K562 (cell line): ENCODE results near the gene FBXL13. TPM values are rescaled to one million over a fixed set of nuclear protein-coding genes. Genes with fewer than 3 reads are reported as not detected.

Source experiments
- ATAC-seq: fragments of 200-7000 bp; cut with Tn5 transposase; 3 replicates; pipeline ENCODE4 v1.9.1; 2020; ENCODE audit warnings: moderate library complexity
- BruUV-seq: library from RNA; stranded (reverse); fragments of 400-500 nt; replicated peaks from 2 replicates; lab custom pipeline; 2021; lab: Mats Ljungman, UMichigan
- CTCF ChIA-PET: fragments of 300-600 bp; formaldehyde crosslinking; extraction: SDS; loops from one replicate; lab custom pipeline; 2021; ENCODE audit warnings: low intra/inter-chr PET ratio; lab: Yijun Ruan, JAX
- POLR2A ChIA-PET: fragments of 300-600, 350-650 bp; sonication (Branson Sonifier 250); formaldehyde crosslinking; extraction: SDS; loops from one replicate; lab custom pipeline; 2021; ENCODE audit warnings: antibody characterized with exemption, inconsistent platforms; lab: Yijun Ruan, JAX
- DNase-seq, 4 experiments: peaks; one replicate each; pipeline versions ENCODE4 v3.0.0 to v3.0.0-alpha.2; 2011 to 2018; ENCODE audit warnings: low spot score in 3 of 4, mixed read lengths in 3 of 4; ENCODE audit errors: extremely low read depth in 1 of 4
- FAIRE-seq: peaks from 2 replicates; lab custom pipeline; 2011; peaks lifted over from hg19 to GRCh38; lab: Jason Lieb, UNC
- H2AFZ ChIP-seq: 2 replicates; pipeline ENCODE4 v1.6.0; 2011; ENCODE audit warnings: low read depth, low read length, control low read depth, inconsistent platforms
- H3K27ac ChIP-seq: fragments of 200-600 bp; 3 replicates; pipeline ENCODE4 v1.8.0; 2011; ENCODE audit warnings: low read depth, mild to moderate bottlenecking, control low read depth, inconsistent platforms, low read length, moderate library complexity, mixed read lengths; ENCODE audit errors: extremely low read depth
- H3K27me3 ChIP-seq, 2 experiments: fragments of 300-600 bp in 1 of 2; 2 replicates in 1 of 2; 3 replicates in 1 of 2; pipeline versions ENCODE4 v1.6.0 to v1.8.0; 2011; ENCODE audit warnings: inconsistent platforms in 2 of 2, low read length in 2 of 2, mild to moderate bottlenecking in 1 of 2, mixed read lengths in 1 of 2, moderate library complexity in 1 of 2; ENCODE audit not compliant: control insufficient read depth in 2 of 2, insufficient read depth in 2 of 2
- H3K36me3 ChIP-seq: fragments of 300-600 bp; 3 replicates; pipeline ENCODE4 v1.8.0; 2011; ENCODE audit warnings: mild to moderate bottlenecking, low read length, inconsistent platforms; ENCODE audit not compliant: control insufficient read depth, insufficient read depth
- H3K4me1 ChIP-seq, 2 experiments: fragments of 200-600 bp in 1 of 2; replicated peaks in 1 of 2; 2 replicates in 1 of 2; 3 replicates in 1 of 2; pipeline versions ENCODE4 v1.5.1 to v1.8.0; 2011; ENCODE audit warnings: inconsistent platforms in 2 of 2, low read length in 2 of 2, mild to moderate bottlenecking in 1 of 2, mixed read lengths in 1 of 2, moderate library complexity in 1 of 2; ENCODE audit not compliant: control insufficient read depth in 2 of 2, insufficient read depth in 2 of 2
- H3K4me2 ChIP-seq: 2 replicates; pipeline ENCODE4 v1.6.1; 2011; ENCODE audit warnings: low read length, control low read depth, inconsistent platforms, mixed read lengths; ENCODE audit not compliant: insufficient read depth
- H3K4me3 ChIP-seq: fragments of 200-600 bp; sonication (generic), shearing (Covaris generic); 2 replicates; pipeline ENCODE4 v1.5.1; 2016; ENCODE audit warnings: control low read depth, inconsistent platforms
- H3K79me2 ChIP-seq: fragments of 200-600 bp; 3 replicates; pipeline ENCODE4 v1.8.0; 2011; ENCODE audit warnings: low read length, inconsistent platforms; ENCODE audit not compliant: control insufficient read depth, insufficient read depth
- H3K9ac ChIP-seq, 2 experiments: 2 replicates each; pipeline versions ENCODE4 v1.6.0 to v1.6.1; 2011; ENCODE audit warnings: low read depth in 2 of 2, low read length in 2 of 2, control low read depth in 1 of 2, inconsistent platforms in 1 of 2, mild to moderate bottlenecking in 1 of 2, mixed read lengths in 1 of 2; ENCODE audit not compliant: insufficient read depth in 1 of 2
- H3K9me1 ChIP-seq: one replicate; pipeline ENCODE4 v1.6.0; 2011; ENCODE audit warnings: inconsistent platforms, mild to moderate bottlenecking, low read length, moderate library complexity; ENCODE audit not compliant: control insufficient read depth, insufficient read depth
- H3K9me3 ChIP-seq: replicated peaks from 2 replicates; pipeline ENCODE4 v1.5.1; 2011; ENCODE audit warnings: low read depth, low read length, inconsistent platforms; ENCODE audit not compliant: control insufficient read depth, insufficient read depth
- H4K20me1 ChIP-seq: replicated peaks from 2 replicates; pipeline ENCODE4 v1.6.1; 2011; ENCODE audit warnings: low read length, inconsistent platforms, mixed read lengths; ENCODE audit not compliant: control insufficient read depth, insufficient read depth
- ARID2 ChIP-seq: fragments of 450-650 bp; IDR thresholded peaks from 2 replicates; pipeline ENCODE4 v1.6.1; 2017; ENCODE audit warnings: antibody characterized with exemption, mild to moderate bottlenecking
- CEBPB ChIP-seq: fragments of 450-650 bp; IDR thresholded peaks from 2 replicates; pipeline ENCODE4 v1.6.1; 2016; ENCODE audit warnings: missing genetic modification characterization, missing compliant biosample characterization
- EP300 ChIP-seq: IDR thresholded peaks from 2 replicates; pipeline ENCODE4 v1.6.1; 2012; ENCODE audit warnings: low read length, improper control_type of control experiment
- FOSL1 ChIP-seq: fragments of 200-800 bp; sonication (Bioruptor generic); conservative IDR thresholded peaks from 2 replicates; pipeline ENCODE4 v1.6.1; 2016; ENCODE audit warnings: missing genetic modification characterization, missing compliant biosample characterization
- HDAC2 ChIP-seq: fragments of 450-650 bp; IDR thresholded peaks from 2 replicates; pipeline ENCODE4 v1.6.1; 2016; ENCODE audit warnings: mild to moderate bottlenecking
- PHTF2 ChIP-seq: fragments of 250-450 bp; sonication (Bioruptor Pico); IDR thresholded peaks from 2 replicates; pipeline ENCODE4 v1.5.0; 2021; ENCODE audit warnings: mild to moderate bottlenecking
- TCF3 ChIP-seq: sonication (generic); formaldehyde crosslinking; IDR thresholded peaks from 2 replicates; pipeline ENCODE4 v1.4.0; 2020; ENCODE audit warnings: mild to moderate bottlenecking, missing genetic modification reagents
- TRIM24 ChIP-seq, 2 experiments: fragments of 450-650 bp; IDR thresholded peaks; 2 replicates each; pipeline ENCODE4 v1.6.1; 2016
- WGBS: fragments of 100-300 bp; shearing (Covaris generic); methylation state at CpG from one replicate; pipeline ENCODE4 v1.1.6; 2016; ENCODE audit warnings: low coverage, mixed read lengths; ENCODE audit not compliant: insufficient coverage; ENCODE audit errors: missing lambda C conversion rate; 5-methylcytosine and 5-hydroxymethylcytosine counted together
- in situ Hi-C: fragments of 300-500 bp; cut with MboI; formaldehyde crosslinking; loops from 4 replicates; pipeline ENCODE4 v1.15.0; 2018; ENCODE audit warnings: inconsistent platforms, mixed read lengths
- intact Hi-C: fragments of 100-400 bp; cut with micrococcal nuclease; formaldehyde crosslinking; loops from 2 replicates; pipeline ENCODE4 v1.14.2; 2022
- polyA plus RNA-seq, 8 experiments: library from polyadenylated mRNA; depleted of rRNA in 4 of 8; stranded (reverse) in 5 of 8; unstranded in 3 of 8; fragments of >200 nt; fragmentation: Nextera tagmentation in 2 of 8; fragmentation: Illumina TruSeq in 1 of 8; extraction: Ambion mirVana in 2 of 8; extraction: Trizol in 1 of 8; gene quantifications; 2 replicates each; pipeline versions ENCODE4 v1.2.1 to v1.2.3, GENCODE V29; 2011 to 2014; ENCODE audit warnings: inconsistent platforms in 1 of 8, missing spikeins in 1 of 8
- total RNA-seq, 7 experiments: library from RNA; depleted of rRNA in 6 of 7; stranded (reverse); fragments of >200 nt in 6 of 7; fragmentation: Illumina TruSeq in 2 of 7; extraction: Trizol in 2 of 7; gene quantifications; 2 replicates each; pipeline versions ENCODE4 v1.2.1 to v1.2.3, GENCODE V29; 2011 to 2021; ENCODE audit warnings: low replicate concordance in 1 of 7
- TF ChIP-seq, protein P1 (sequence below): fragments of 450-650 bp; IDR thresholded peaks from 2 replicates; pipeline ENCODE4 v1.6.1; 2016; ENCODE audit warnings: antibody characterized with exemption
- TF ChIP-seq, protein P2 (sequence below): sonication (generic); formaldehyde crosslinking; IDR thresholded peaks from 2 replicates; pipeline ENCODE4 v1.8.1; 2023; ENCODE audit warnings: missing genetic modification reagents, mild to moderate bottlenecking, borderline replicate concordance

The FBXL13 gene
- total and polyA plus RNA-seq, 9 of the 15 experiments (the other 6 are each of a cell fraction or from before 2014, with no cell fraction given), result 16.3 to 55.0 (median 25.4) TPM

DNA sequence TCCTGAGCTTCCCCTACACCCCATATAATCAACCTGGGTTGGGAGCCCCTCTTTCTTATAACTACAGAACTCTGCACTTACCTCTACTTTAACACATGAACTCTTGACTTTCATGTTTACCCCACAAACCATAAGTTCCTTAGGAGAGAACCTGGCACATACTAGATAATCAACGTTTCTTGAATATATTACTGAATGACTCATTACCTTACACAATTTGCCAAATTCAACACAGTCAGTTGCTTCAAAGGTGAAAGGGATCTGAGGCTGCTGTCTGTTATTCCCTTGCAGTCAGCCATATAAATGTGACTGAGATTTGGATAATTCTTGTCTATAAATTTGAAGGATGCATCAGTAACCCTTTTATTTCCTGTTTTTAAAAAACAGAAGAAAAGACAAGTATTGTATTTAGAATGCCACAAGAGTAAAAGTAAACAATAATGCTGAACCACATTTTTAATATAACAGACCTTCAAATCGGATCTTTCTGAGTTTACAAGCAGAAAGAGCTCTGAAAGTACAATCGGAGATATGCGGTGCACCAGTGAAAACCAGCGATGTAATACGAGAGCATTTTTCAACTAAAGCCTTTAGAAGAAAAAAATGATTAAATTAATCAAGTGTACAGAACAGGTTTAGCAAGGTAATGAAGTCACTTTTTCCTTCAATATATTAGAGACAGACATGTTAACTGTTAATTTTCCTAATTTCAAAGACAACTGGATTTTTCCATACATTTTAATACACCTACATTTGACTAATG, 191.3 kb downstream of the FBXL13 start:
- CTCF ChIA-PET, result no interaction called here
- no peaks in the 10 kb centered on the region for H4K20me1 ChIP-seq
- no peak for ATAC-seq
- H3K27me3 ChIP-seq, result no peaks in the 10 kb centered on the region
- no peaks in the 10 kb centered on the region for H3K4me1 ChIP-seq
- no TSS peak for BruUV-seq
- in situ Hi-C loops (no loop called here), intact Hi-C loops (no loop called here)
- H3K4me2 ChIP-seq, result no peak overlapping the region
- 69% methylated on average over 6 of the region's 6 CpGs for WGBS
- POLR2A ChIA-PET, result no interaction called here
- H3K9ac ChIP-seq, result no peak overlapping the region
- no peaks in the 10 kb centered on the region for H3K9me3 ChIP-seq
- H3K4me3 ChIP-seq, result no peak overlapping the region
- no peaks in the 10 kb centered on the region for H3K79me2 ChIP-seq
- no peak overlapping the region for H2AFZ ChIP-seq
- no peak for DNase-seq
- H3K27ac ChIP-seq, result no peak overlapping the region
- H3K36me3 ChIP-seq, result peaks cover 41% of the 10 kb centered on the region; the same call in 2 of the 3 replicates
- TF ChIP-seq, protein P1, sequence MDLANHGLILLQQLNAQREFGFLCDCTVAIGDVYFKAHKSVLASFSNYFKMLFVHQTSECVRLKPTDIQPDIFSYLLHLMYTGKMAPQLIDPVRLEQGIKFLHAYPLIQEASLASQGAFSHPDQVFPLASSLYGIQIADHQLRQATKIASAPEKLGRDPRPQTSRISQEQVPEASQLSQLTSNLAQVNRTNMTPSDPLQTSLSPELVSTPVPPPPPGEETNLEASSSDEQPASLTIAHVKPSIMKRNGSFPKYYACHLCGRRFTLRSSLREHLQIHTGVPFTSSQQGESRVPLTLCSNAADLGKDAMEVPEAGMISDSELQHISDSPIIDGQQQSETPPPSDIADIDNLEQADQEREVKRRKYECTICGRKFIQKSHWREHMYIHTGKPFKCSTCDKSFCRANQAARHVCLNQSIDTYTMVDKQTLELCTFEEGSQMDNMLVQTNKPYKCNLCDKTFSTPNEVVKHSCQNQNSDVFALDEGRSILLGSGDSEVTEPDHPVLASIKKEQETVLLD, result no peak
- no peak for TF ChIP-seq ARID2
- TF ChIP-seq HDAC2, result no peak
- TF ChIP-seq EP300, result no peak
- peak; percentile 53; the same call in 1 of the 2 replicates for TF ChIP-seq FOSL1 (tag)
- TF ChIP-seq TRIM24 (IDR thresholded peaks at IDR 0.05), result no peak
- TF ChIP-seq TCF3 (CRISPR knock-in tag), result 0 out of 2 replicates have a peak, but pooled peaks have one; percentile 20
- TF ChIP-seq, protein P2, sequence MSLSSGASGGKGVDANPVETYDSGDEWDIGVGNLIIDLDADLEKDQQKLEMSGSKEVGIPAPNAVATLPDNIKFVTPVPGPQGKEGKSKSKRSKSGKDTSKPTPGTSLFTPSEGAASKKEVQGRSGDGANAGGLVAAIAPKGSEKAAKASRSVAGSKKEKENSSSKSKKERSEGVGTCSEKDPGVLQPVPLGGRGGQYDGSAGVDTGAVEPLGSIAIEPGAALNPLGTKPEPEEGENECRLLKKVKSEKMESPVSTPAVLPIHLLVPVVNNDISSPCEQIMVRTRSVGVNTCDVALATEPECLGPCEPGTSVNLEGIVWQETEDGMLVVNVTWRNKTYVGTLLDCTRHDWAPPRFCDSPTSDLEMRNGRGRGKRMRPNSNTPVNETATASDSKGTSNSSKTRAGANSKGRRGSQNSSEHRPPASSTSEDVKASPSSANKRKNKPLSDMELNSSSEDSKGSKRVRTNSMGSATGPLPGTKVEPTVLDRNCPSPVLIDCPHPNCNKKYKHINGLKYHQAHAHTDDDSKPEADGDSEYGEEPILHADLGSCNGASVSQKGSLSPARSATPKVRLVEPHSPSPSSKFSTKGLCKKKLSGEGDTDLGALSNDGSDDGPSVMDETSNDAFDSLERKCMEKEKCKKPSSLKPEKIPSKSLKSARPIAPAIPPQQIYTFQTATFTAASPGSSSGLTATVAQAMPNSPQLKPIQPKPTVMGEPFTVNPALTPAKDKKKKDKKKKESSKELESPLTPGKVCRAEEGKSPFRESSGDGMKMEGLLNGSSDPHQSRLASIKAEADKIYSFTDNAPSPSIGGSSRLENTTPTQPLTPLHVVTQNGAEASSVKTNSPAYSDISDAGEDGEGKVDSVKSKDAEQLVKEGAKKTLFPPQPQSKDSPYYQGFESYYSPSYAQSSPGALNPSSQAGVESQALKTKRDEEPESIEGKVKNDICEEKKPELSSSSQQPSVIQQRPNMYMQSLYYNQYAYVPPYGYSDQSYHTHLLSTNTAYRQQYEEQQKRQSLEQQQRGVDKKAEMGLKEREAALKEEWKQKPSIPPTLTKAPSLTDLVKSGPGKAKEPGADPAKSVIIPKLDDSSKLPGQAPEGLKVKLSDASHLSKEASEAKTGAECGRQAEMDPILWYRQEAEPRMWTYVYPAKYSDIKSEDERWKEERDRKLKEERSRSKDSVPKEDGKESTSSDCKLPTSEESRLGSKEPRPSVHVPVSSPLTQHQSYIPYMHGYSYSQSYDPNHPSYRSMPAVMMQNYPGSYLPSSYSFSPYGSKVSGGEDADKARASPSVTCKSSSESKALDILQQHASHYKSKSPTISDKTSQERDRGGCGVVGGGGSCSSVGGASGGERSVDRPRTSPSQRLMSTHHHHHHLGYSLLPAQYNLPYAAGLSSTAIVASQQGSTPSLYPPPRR (CRISPR knock-in tag), result no peak
- peak; percentile 56; the same call in 1 of the 2 replicates for TF ChIP-seq CEBPB
- no peak for TF ChIP-seq PHTF2 (CRISPR knock-in tag)
- TF ChIP-seq, all 486 proteins: peak for 3
- no peak for FAIRE-seq
- no peaks in the 10 kb centered on the region for H3K9me1 ChIP-seq
